CD8-positive, alpha-beta memory T cell (primary cell): Measurements from ENCODE around the gene EFNA5. TPM values are rescaled to one million over a fixed set of nuclear protein-coding genes. Genes with fewer than 3 reads are reported as not detected.

Experiments
- CTCF ChIA-PET: fragments of 350-600 bp; sonication (Branson Sonifier 250); formaldehyde crosslinking; loops from one replicate; lab custom pipeline; 2021; ENCODE audit warnings: antibody characterized with exemption; lab: Charles Lee
- POLR2A ChIA-PET: fragments of 350-600 bp; sonication (Branson Sonifier 250); formaldehyde crosslinking; loops from one replicate; lab custom pipeline; 2021; ENCODE audit warnings: antibody characterized with exemption; lab: Charles Lee
- DNase-seq, 5 donors: peaks; one replicate each; pipeline versions ENCODE4 v3.0.0 to v3.0.0-alpha.2; 2020 to 2022; ENCODE audit warnings: mixed read lengths in 1 of 5
- H3K27ac ChIP-seq: one replicate; pipeline ENCODE4 v1.7.0; 2013; ENCODE audit warnings: low read depth, mild to moderate bottlenecking, low read length, moderate library complexity
- H3K27me3 ChIP-seq: 2 replicates; pipeline ENCODE4 v1.7.0; 2013; ENCODE audit warnings: low read length, mild to moderate bottlenecking; ENCODE audit not compliant: insufficient read depth, poor library complexity, severe bottlenecking
- H3K36me3 ChIP-seq: 2 replicates; pipeline ENCODE4 v1.7.0; 2013; ENCODE audit warnings: mild to moderate bottlenecking, low read length, moderate library complexity; ENCODE audit not compliant: insufficient read depth
- H3K4me1 ChIP-seq: 2 replicates; pipeline ENCODE4 v1.7.0; 2013; ENCODE audit warnings: mild to moderate bottlenecking, low read length, moderate library complexity; ENCODE audit not compliant: insufficient read depth
- H3K4me3 ChIP-seq: 2 replicates; pipeline ENCODE4 v1.7.0; 2013; ENCODE audit warnings: mild to moderate bottlenecking, low read length
- H3K9me3 ChIP-seq: 2 replicates; pipeline ENCODE4 v1.7.0; 2013; ENCODE audit warnings: mild to moderate bottlenecking, low read length
- H3K27ac Mint-ChIP-seq, 8 donors: one replicate each; pipeline ENCODE4 v1.8.0; 2020 to 2021; ENCODE audit warnings: mixed read lengths in 8 of 8, mild to moderate bottlenecking in 6 of 8, inconsistent platforms in 3 of 8, moderate library complexity in 3 of 8
- H3K27me3 Mint-ChIP-seq, 2 donors: one replicate each; pipeline ENCODE4 v1.8.0; 2020 to 2021; ENCODE audit warnings: mixed read lengths in 2 of 2, mild to moderate bottlenecking in 1 of 2, moderate library complexity in 1 of 2
- H3K36me3 Mint-ChIP-seq, 3 donors: one replicate each; pipeline ENCODE4 v1.8.0; 2020 to 2021; ENCODE audit warnings: mixed read lengths in 3 of 3, inconsistent platforms in 1 of 3, mild to moderate bottlenecking in 1 of 3
- H3K4me1 Mint-ChIP-seq, 3 donors: one replicate each; pipeline ENCODE4 v1.8.0; 2020 to 2021; ENCODE audit warnings: mixed read lengths in 3 of 3, inconsistent platforms in 1 of 3, mild to moderate bottlenecking in 1 of 3
- H3K4me3 Mint-ChIP-seq, 7 donors: one replicate each; pipeline ENCODE4 v1.8.0; 2020 to 2021; ENCODE audit warnings: mixed read lengths in 7 of 7, mild to moderate bottlenecking in 6 of 7, moderate library complexity in 4 of 7, inconsistent platforms in 2 of 7
- H3K9me3 Mint-ChIP-seq, 5 donors: one replicate each; pipeline ENCODE4 v1.8.0; 2020 to 2022; ENCODE audit warnings: mixed read lengths in 5 of 5, mild to moderate bottlenecking in 3 of 5, moderate library complexity in 2 of 5, inconsistent platforms in 1 of 5
- polyA plus RNA-seq: library from polyadenylated mRNA; unstranded; fragments of 300-500 nt; fragmentation: Illumina TruSeq; gene quantifications from one replicate; pipeline ENCODE4 v1.2.3, GENCODE V29; 2021
- total RNA-seq, 2 experiments: library from RNA; stranded (reverse); gene quantifications; one replicate each; pipeline ENCODE4 v1.2.3, GENCODE V29; 2021

The EFNA5 gene
- total and polyA plus RNA-seq, 3 experiments from 2014 or later = 0.21 TPM; not detected in 2

GRCh38 chr5:107615299-107615817 lies 55.4 kb downstream of the EFNA5 start:
- peaks cover 3% of the 10 kb centered on the region for H3K27me3 ChIP-seq
- no peaks in the 10 kb centered on the region for H3K9me3 ChIP-seq
- no peaks in the 10 kb centered on the region for H3K4me1 ChIP-seq
- no peak for DNase-seq
- H3K36me3 ChIP-seq = no peaks in the 10 kb centered on the region
- H3K4me3 ChIP-seq = no peak overlapping the region
- no peak overlapping the region for H3K4me3 Mint-ChIP-seq
- H3K27ac ChIP-seq = no peak overlapping the region
- no peaks in the 10 kb centered on the region for H3K36me3 Mint-ChIP-seq
- H3K9me3 Mint-ChIP-seq = no peaks in the 10 kb centered on the region
- H3K27me3 Mint-ChIP-seq = peaks cover 5 to 25% of the 10 kb centered on the region in 2 donors
- H3K27ac Mint-ChIP-seq = no peak overlapping the region
- POLR2A ChIA-PET = no interaction called here
- no peaks in the 10 kb centered on the region for H3K4me1 Mint-ChIP-seq
- CTCF ChIA-PET = no interaction called here

GRCh38 chr5:107612541-107612940 lies 58.2 kb downstream of the EFNA5 start:
- no peak overlapping the region for H3K27ac ChIP-seq
- no peak overlapping the region for H3K27ac Mint-ChIP-seq
- no peaks in the 10 kb centered on the region for H3K4me1 Mint-ChIP-seq
- no peaks in the 10 kb centered on the region for H3K4me1 ChIP-seq
- no peaks in the 10 kb centered on the region for H3K36me3 ChIP-seq
- ChIA-PET CTCF (no interaction called here), POLR2A (no interaction called here)
- no peak overlapping the region for H3K4me3 ChIP-seq
- no peaks in the 10 kb centered on the region for H3K36me3 Mint-ChIP-seq
- no peaks in the 10 kb centered on the region for H3K9me3 ChIP-seq
- H3K9me3 Mint-ChIP-seq = no peaks in the 10 kb centered on the region
- peaks cover 3% of the 10 kb centered on the region for H3K27me3 ChIP-seq
- peaks cover 8 to 42% of the 10 kb centered on the region in 2 donors for H3K27me3 Mint-ChIP-seq
- DNase-seq = no peak
- H3K4me3 Mint-ChIP-seq = no peak overlapping the region

GRCh38 chr5:107610798-107611197 lies 59.9 kb downstream of the EFNA5 start:
- Histone ChIP-seq H3K9me3 (no peaks in the 10 kb centered on the region), H3K4me1 (no peaks in the 10 kb centered on the region), H3K36me3 (no peaks in the 10 kb centered on the region), H3K27me3 (peaks cover 3% of the 10 kb centered on the region), H3K4me3 (no peak overlapping the region), H3K27ac (no peak overlapping the region)
- Mint-ChIP-seq H3K27ac (no peak overlapping the region), H3K27me3 (peaks cover 7 to 57% of the 10 kb centered on the region in 2 donors), H3K4me3 (no peak overlapping the region), H3K36me3 (no peaks in the 10 kb centered on the region), H3K9me3 (no peaks in the 10 kb centered on the region), H3K4me1 (peaks cover 0 to under 1% (median 0%) of the 10 kb centered on the region in 3 donors)
- POLR2A ChIA-PET = no interaction called here
- no peak for DNase-seq
- CTCF ChIA-PET = no interaction called here

- H3K36me3 ChIP-seq = no peaks in the 10 kb centered on the region
- no peak for DNase-seq
- Mint-ChIP-seq H3K9me3 (no peaks in the 10 kb centered on the region), H3K36me3 (no peaks in the 10 kb centered on the region), H3K27ac (no peak overlapping the region), H3K4me3 (no peak overlapping the region), H3K4me1 (peaks cover 0 to 7% (median 2%) of the 10 kb centered on the region in 3 donors), H3K27me3 (peaks cover 7 to 57% of the 10 kb centered on the region in 2 donors)
- peaks cover 3% of the 10 kb centered on the region for H3K27me3 ChIP-seq
- H3K27ac ChIP-seq = no peak overlapping the region
- H3K4me1 ChIP-seq = no peaks in the 10 kb centered on the region
- ChIA-PET POLR2A (no interaction called here), CTCF (no interaction called here)
- H3K4me3 ChIP-seq = no peak overlapping the region
- H3K9me3 ChIP-seq = no peaks in the 10 kb centered on the region
These were observed 62.9 kb downstream of the EFNA5 start for GRCh38 chr5:107607671-107608345.

- H3K27me3 Mint-ChIP-seq = peaks cover 7 to 57% of the 10 kb centered on the region in 2 donors
- no peak overlapping the region for H3K27ac Mint-ChIP-seq
- no peaks in the 10 kb centered on the region for H3K9me3 Mint-ChIP-seq
- no peaks in the 10 kb centered on the region for H3K36me3 Mint-ChIP-seq
- Histone ChIP-seq H3K4me1 (no peaks in the 10 kb centered on the region), H3K27ac (no peak overlapping the region), H3K36me3 (no peaks in the 10 kb centered on the region), H3K27me3 (no peaks in the 10 kb centered on the region), H3K9me3 (no peaks in the 10 kb centered on the region), H3K4me3 (no peak overlapping the region)
- POLR2A ChIA-PET = no interaction called here
- no peak overlapping the region for H3K4me3 Mint-ChIP-seq
- peaks cover 0 to 7% (median 2%) of the 10 kb centered on the region in 3 donors for H3K4me1 Mint-ChIP-seq
- no peak for DNase-seq
- CTCF ChIA-PET = no interaction called here
These were observed 63.5 kb downstream of the EFNA5 start for GRCh38 chr5:107607196-107607595.

GRCh38 chr5:107605596-107606125 lies 65.1 kb downstream of the EFNA5 start:
- no peaks in the 10 kb centered on the region for H3K27me3 ChIP-seq
- no peak overlapping the region for H3K27ac Mint-ChIP-seq
- H3K4me1 Mint-ChIP-seq = peaks cover 0 to 7% (median 2%) of the 10 kb centered on the region in 3 donors
- H3K36me3 ChIP-seq = no peaks in the 10 kb centered on the region
- no peaks in the 10 kb centered on the region for H3K9me3 Mint-ChIP-seq
- ChIA-PET POLR2A (no interaction called here), CTCF (no interaction called here)
- DNase-seq = no peak
- H3K4me3 ChIP-seq = no peak overlapping the region
- H3K4me3 Mint-ChIP-seq = no peak overlapping the region
- H3K27ac ChIP-seq = no peak overlapping the region
- no peaks in the 10 kb centered on the region for H3K36me3 Mint-ChIP-seq
- H3K9me3 ChIP-seq = no peaks in the 10 kb centered on the region
- H3K4me1 ChIP-seq = no peaks in the 10 kb centered on the region
- H3K27me3 Mint-ChIP-seq = peaks cover 7 to 46% of the 10 kb centered on the region in 2 donors

GRCh38 chr5:107604990-107605389 lies 65.7 kb downstream of the EFNA5 start:
- CTCF ChIA-PET = no interaction called here
- H3K36me3 Mint-ChIP-seq = no peaks in the 10 kb centered on the region
- H3K4me1 Mint-ChIP-seq = peaks cover 0 to 7% (median 2%) of the 10 kb centered on the region in 3 donors

GRCh38 chr5:107604146-107604910 lies 66.4 kb downstream of the EFNA5 start:
- Histone ChIP-seq H3K27ac (no peak overlapping the region), H3K36me3 (no peaks in the 10 kb centered on the region), H3K27me3 (no peaks in the 10 kb centered on the region), H3K9me3 (no peaks in the 10 kb centered on the region), H3K4me1 (no peaks in the 10 kb centered on the region), H3K4me3 (no peak overlapping the region)
- Mint-ChIP-seq H3K9me3 (no peaks in the 10 kb centered on the region), H3K27ac (no peak overlapping the region), H3K4me3 (no peak overlapping the region), H3K4me1 (peaks cover 0 to 7% (median 2%) of the 10 kb centered on the region in 3 donors), H3K27me3 (peaks cover 7 to 39% of the 10 kb centered on the region in 2 donors), H3K36me3 (no peaks in the 10 kb centered on the region)
- ChIA-PET POLR2A (no interaction called here), CTCF (interaction anchor here (1.3 kb wide), 1 partner anchor 32 kb away, joined by 5 read pairs; no protein-coding TSS in a partner anchor)
- DNase-seq = no peak

More at GRCh38 chr5:107604990-107605389, 65.7 kb downstream of the EFNA5 start:
- Mint-ChIP-seq H3K27me3 (peaks cover 7 to 46% of the 10 kb centered on the region in 2 donors), H3K27ac (no peak overlapping the region), H3K9me3 (no peaks in the 10 kb centered on the region), H3K4me3 (no peak overlapping the region)
- no peaks in the 10 kb centered on the region for H3K27me3 ChIP-seq
- no peak overlapping the region for H3K27ac ChIP-seq
- H3K4me3 ChIP-seq = no peak overlapping the region
- no peaks in the 10 kb centered on the region for H3K36me3 ChIP-seq
- no peak for DNase-seq
- H3K4me1 ChIP-seq = no peaks in the 10 kb centered on the region
- POLR2A ChIA-PET = no interaction called here
- no peaks in the 10 kb centered on the region for H3K9me3 ChIP-seq
